ENCODE data around the gene PNPLA3. TPM values are rescaled to one million over a fixed set of nuclear protein-coding genes. Genes with fewer than 3 reads are reported as not detected.

PNPLA3 gene
- total RNA-seq, 1 experiment from 2014 or later: 1.3 TPM

- no peaks in the 10 kb centered on the region for H3K27me3 ChIP-seq
- no peaks in the 10 kb centered on the region for H3K9me3 ChIP-seq (replicated peaks)
- no peaks in the 10 kb centered on the region for H3K4me1 ChIP-seq
- peak; percentile 90 to 91 for DNase-seq
- peak within 1 kb of the TSS; percentile 90 for H3K4me3 ChIP-seq
- no peaks in the 10 kb centered on the region for H3K36me3 ChIP-seq
- peak within 1 kb of the TSS; percentile 77 for H3K27ac ChIP-seq
Measured at GRCh38 chr22:43955040-43955882, 31.7 kb downstream of the PNPLA3 start, which contains the start of gene SAMM50. TSS of gene SAMM50 (plus strand) at chr22:43955442. CDS start at chr22:43955578, 136 bp downstream.

- Histone ChIP-seq H3K4me3 (peak overlapping the region; percentile 90), H3K27me3 (no peaks in the 10 kb centered on the region)
- no peak for DNase-seq
Measured at GRCh38 chr22:43955883-43956782, 32.5 kb downstream of the PNPLA3 start.

GRCh38 chr22:43956805-43957463 is 33.3 kb downstream of the PNPLA3 start:
- H3K27me3 ChIP-seq: no peaks in the 10 kb centered on the region
- H3K36me3 ChIP-seq: no peaks in the 10 kb centered on the region
- H3K27ac ChIP-seq: no peak overlapping the region
- H3K9me3 ChIP-seq (replicated peaks): no peaks in the 10 kb centered on the region
- no peak for DNase-seq
- H3K4me3 ChIP-seq: no peak overlapping the region
- no peaks in the 10 kb centered on the region for H3K4me1 ChIP-seq

More at GRCh38 chr22:43955883-43956782, 32.5 kb downstream of the PNPLA3 start:
- H3K27ac ChIP-seq: peak overlapping the region; percentile 77
- H3K36me3 ChIP-seq: no peaks in the 10 kb centered on the region
- H3K4me1 ChIP-seq: no peaks in the 10 kb centered on the region
- H3K9me3 ChIP-seq (replicated peaks): no peaks in the 10 kb centered on the region

GRCh38 chr22:43957871-43958270 is 34.3 kb downstream of the PNPLA3 start:
- H3K27me3 ChIP-seq: no peaks in the 10 kb centered on the region
- DNase-seq: no peak

GRCh38 chr22:43964314-43964857 is 40.8 kb downstream of the PNPLA3 start:
- no peaks in the 10 kb centered on the region for H3K9me3 ChIP-seq (replicated peaks)
- no peak for DNase-seq
- H3K27ac ChIP-seq: no peak overlapping the region
- peaks cover 5% of the 10 kb centered on the region for H3K36me3 ChIP-seq
- H3K4me3 ChIP-seq: no peak overlapping the region
- H3K27me3 ChIP-seq: no peaks in the 10 kb centered on the region
- no peaks in the 10 kb centered on the region for H3K4me1 ChIP-seq

More at GRCh38 chr22:43957871-43958270, 34.3 kb downstream of the PNPLA3 start:
- H3K9me3 ChIP-seq (replicated peaks): no peaks in the 10 kb centered on the region
- no peaks in the 10 kb centered on the region for H3K36me3 ChIP-seq
- H3K4me3 ChIP-seq: no peak overlapping the region
- H3K27ac ChIP-seq: no peak overlapping the region
- no peaks in the 10 kb centered on the region for H3K4me1 ChIP-seq

- H3K9me3 ChIP-seq (replicated peaks): no peaks in the 10 kb centered on the region
- no peaks in the 10 kb centered on the region for H3K27me3 ChIP-seq
- no peaks in the 10 kb centered on the region for H3K4me1 ChIP-seq
- H3K27ac ChIP-seq: no peak overlapping the region
- H3K4me3 ChIP-seq: no peak overlapping the region
- DNase-seq: no peak
- H3K36me3 ChIP-seq: peaks cover 5% of the 10 kb centered on the region
Measured at GRCh38 chr22:43967069-43967468, 43.5 kb downstream of the PNPLA3 start.

GRCh38 chr22:43968614-43969013 is 45.0 kb downstream of the PNPLA3 start:
- Histone ChIP-seq H3K27me3 (no peaks in the 10 kb centered on the region), H3K9me3 (replicated peaks) (no peaks in the 10 kb centered on the region), H3K4me3 (no peak overlapping the region), H3K4me1 (no peaks in the 10 kb centered on the region), H3K27ac (no peak overlapping the region), H3K36me3 (peaks cover 7% of the 10 kb centered on the region)
- DNase-seq: no peak

- Histone ChIP-seq H3K36me3 (peaks cover 7% of the 10 kb centered on the region), H3K4me1 (no peaks in the 10 kb centered on the region), H3K27ac (no peak overlapping the region), H3K9me3 (replicated peaks) (no peaks in the 10 kb centered on the region), H3K27me3 (no peaks in the 10 kb centered on the region), H3K4me3 (no peak overlapping the region)
- no peak for DNase-seq
Measured at GRCh38 chr22:43969021-43969878, 45.6 kb downstream of the PNPLA3 start.

GRCh38 chr22:43969989-43970755 is 46.6 kb downstream of the PNPLA3 start:
- Histone ChIP-seq H3K27ac (no peak overlapping the region), H3K36me3 (peaks cover 6% of the 10 kb centered on the region), H3K27me3 (no peaks in the 10 kb centered on the region), H3K9me3 (replicated peaks) (no peaks in the 10 kb centered on the region), H3K4me1 (no peaks in the 10 kb centered on the region), H3K4me3 (no peak overlapping the region)
- DNase-seq: no peak

- H3K4me3 ChIP-seq: no peak overlapping the region
- no peaks in the 10 kb centered on the region for H3K4me1 ChIP-seq
- no peak overlapping the region for H3K27ac ChIP-seq
- H3K27me3 ChIP-seq: no peaks in the 10 kb centered on the region
- peaks cover 2% of the 10 kb centered on the region for H3K36me3 ChIP-seq
- no peaks in the 10 kb centered on the region for H3K9me3 ChIP-seq (replicated peaks)
- DNase-seq: no peak
Measured at GRCh38 chr22:43971112-43971511, 47.5 kb downstream of the PNPLA3 start.

- no peak overlapping the region for H3K4me3 ChIP-seq
- no peaks in the 10 kb centered on the region for H3K4me1 ChIP-seq
- no peak for DNase-seq
- H3K27me3 ChIP-seq: no peaks in the 10 kb centered on the region
- peaks cover 4% of the 10 kb centered on the region for H3K36me3 ChIP-seq
- no peak overlapping the region for H3K27ac ChIP-seq
- H3K9me3 ChIP-seq (replicated peaks): no peaks in the 10 kb centered on the region
Measured at GRCh38 chr22:43972931-43973462, 49.4 kb downstream of the PNPLA3 start.

- Histone ChIP-seq H3K9me3 (replicated peaks) (no peaks in the 10 kb centered on the region), H3K4me1 (no peaks in the 10 kb centered on the region), H3K36me3 (peaks cover 4% of the 10 kb centered on the region), H3K4me3 (no peak overlapping the region), H3K27ac (no peak overlapping the region), H3K27me3 (no peaks in the 10 kb centered on the region)
- DNase-seq: no peak
Measured at GRCh38 chr22:43974028-43974545, 50.5 kb downstream of the PNPLA3 start.

- H3K9me3 ChIP-seq (replicated peaks): no peaks in the 10 kb centered on the region
- H3K36me3 ChIP-seq: peaks cover 4% of the 10 kb centered on the region
- DNase-seq: no peak
- no peaks in the 10 kb centered on the region for H3K27me3 ChIP-seq
- H3K4me1 ChIP-seq: no peaks in the 10 kb centered on the region
- no peak overlapping the region for H3K4me3 ChIP-seq
- H3K27ac ChIP-seq: no peak overlapping the region
Measured at GRCh38 chr22:43975041-43975440, 51.4 kb downstream of the PNPLA3 start.

All from SJCRH30 (cell line).